ENCODE data around the gene PPFIBP1.

- TF ChIP-seq CTCF (IDR thresholded peaks at IDR 0.05 in 2 of 3, conservative IDR thresholded peaks at IDR 0.05 in 1 of 3; ENCODE audit: insufficient read depth in 2 of 3, low read depth in 1 of 3, low read length in 3 of 3) (no peak), HDAC2 (IDR thresholded peaks at IDR 0.05) (no peak), RCOR1 (IDR thresholded peaks at IDR 0.05; ENCODE audit: borderline replicate concordance in 1 of 2, low read depth in 2 of 2, low read length in 2 of 2) (no peak), ZBTB43 (CRISPR knock-in tag; IDR thresholded peaks at IDR 0.05) (no peak), NFATC3 (IDR thresholded peaks at IDR 0.05) (no peak), POU5F1 (IDR thresholded peaks at IDR 0.05; ENCODE audit: borderline replicate concordance, low read depth, low read length, partially characterized antibody) (no peak)
Measured at GRCh38 chr12:27627123-27627852, 103.3 kb downstream of the PPFIBP1 start.

Data from K562 (cell line).